Astrocyte (in vitro differentiated cells and primary cell): Measurements from ENCODE around the gene CDH13.

ENCODE experiments used
- EZH2 ChIP-seq: IDR thresholded peaks from 2 replicates; pipeline ENCODE4 v1.6.1; 2012; ENCODE audit warnings: mild to moderate bottlenecking, low read length, inconsistent platforms; ENCODE audit not compliant: insufficient read depth
- TF ChIP-seq, protein P1 (sequence below): IDR thresholded peaks from 2 replicates; pipeline ENCODE4 v1.5.1; 2011; ENCODE audit warnings: low read depth, mild to moderate bottlenecking, inconsistent platforms, low read length, moderate library complexity; ENCODE audit not compliant: insufficient read depth

DNA sequence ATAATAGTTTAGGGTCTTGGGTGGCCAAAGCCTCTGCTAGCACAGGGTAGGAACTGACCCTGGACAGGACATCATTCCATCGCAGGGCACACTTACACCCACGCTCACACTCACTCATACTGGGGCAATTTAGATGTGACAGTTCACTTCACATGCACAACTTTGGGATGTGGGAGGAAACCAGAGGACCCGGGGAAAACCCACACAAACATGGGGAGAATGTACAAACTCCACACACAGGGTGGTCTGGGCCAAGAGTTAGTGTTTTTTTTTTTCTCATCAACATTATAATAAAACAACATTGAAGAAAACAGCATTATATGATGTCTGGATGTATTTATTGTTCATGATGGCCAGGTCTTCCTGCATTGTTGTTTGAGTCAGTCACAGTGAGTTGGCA lies 93.6 kb downstream of the CDH13 start:
- TF ChIP-seq, protein P1, sequence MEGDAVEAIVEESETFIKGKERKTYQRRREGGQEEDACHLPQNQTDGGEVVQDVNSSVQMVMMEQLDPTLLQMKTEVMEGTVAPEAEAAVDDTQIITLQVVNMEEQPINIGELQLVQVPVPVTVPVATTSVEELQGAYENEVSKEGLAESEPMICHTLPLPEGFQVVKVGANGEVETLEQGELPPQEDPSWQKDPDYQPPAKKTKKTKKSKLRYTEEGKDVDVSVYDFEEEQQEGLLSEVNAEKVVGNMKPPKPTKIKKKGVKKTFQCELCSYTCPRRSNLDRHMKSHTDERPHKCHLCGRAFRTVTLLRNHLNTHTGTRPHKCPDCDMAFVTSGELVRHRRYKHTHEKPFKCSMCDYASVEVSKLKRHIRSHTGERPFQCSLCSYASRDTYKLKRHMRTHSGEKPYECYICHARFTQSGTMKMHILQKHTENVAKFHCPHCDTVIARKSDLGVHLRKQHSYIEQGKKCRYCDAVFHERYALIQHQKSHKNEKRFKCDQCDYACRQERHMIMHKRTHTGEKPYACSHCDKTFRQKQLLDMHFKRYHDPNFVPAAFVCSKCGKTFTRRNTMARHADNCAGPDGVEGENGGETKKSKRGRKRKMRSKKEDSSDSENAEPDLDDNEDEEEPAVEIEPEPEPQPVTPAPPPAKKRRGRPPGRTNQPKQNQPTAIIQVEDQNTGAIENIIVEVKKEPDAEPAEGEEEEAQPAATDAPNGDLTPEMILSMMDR, result no peak
- TF ChIP-seq EZH2, result no peak
